NCI-H128 (cell line): ENCODE data around the gene APCDD1L.

Experiments
- DNase-seq: peaks from one replicate; lab custom pipeline; 2025; ENCODE audit not compliant: unreplicated experiment; lab: John Stamatoyannopoulos, UW

APCDD1L gene

DNA sequence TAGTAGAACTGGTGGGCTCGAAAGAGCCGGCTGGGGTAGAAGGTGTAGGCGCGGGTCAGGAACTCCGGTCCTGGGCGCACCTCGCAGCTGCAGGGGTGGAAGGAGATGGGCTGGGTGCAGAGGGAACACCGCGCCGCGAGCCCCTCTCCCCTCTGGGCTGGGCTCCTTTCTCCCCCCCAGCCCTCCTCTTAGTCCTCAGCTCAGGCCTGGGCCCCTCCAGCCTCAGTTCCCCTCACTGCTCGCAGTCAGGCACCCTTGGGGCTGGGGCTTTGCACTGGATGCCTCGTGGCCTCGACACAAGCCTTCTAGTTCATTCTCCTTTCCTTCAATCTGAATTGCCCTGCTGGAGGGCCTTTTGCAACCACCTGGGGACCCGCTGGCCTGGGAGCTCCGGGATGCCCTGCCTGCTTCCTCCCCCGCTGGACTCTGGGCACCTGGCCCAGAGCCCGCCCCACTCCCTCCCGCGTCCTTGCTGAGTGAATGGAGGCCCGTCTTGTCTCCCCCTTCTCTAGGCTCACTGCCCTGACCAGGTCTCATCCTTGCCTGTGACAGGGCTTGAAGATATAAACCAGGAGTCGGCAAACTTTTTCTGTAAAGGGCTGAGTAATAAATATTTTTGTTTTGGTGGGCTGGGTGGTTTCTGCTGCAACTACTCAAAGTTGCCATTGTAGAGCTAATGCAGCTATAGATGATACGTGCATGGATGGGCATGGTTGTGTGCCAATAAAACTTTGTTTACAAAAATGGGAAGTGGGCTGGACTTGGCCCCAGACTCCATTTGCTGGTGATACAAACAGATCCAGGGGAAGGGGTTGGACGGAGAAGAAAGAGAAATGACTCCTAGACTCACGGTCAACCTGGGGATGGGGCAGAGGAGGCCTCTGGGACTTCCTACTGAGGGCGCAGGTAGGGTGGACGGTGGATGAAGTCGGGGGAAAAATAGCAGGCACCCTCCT, 47.3 kb downstream of the APCDD1L start:
- no peak for DNase-seq

DNA sequence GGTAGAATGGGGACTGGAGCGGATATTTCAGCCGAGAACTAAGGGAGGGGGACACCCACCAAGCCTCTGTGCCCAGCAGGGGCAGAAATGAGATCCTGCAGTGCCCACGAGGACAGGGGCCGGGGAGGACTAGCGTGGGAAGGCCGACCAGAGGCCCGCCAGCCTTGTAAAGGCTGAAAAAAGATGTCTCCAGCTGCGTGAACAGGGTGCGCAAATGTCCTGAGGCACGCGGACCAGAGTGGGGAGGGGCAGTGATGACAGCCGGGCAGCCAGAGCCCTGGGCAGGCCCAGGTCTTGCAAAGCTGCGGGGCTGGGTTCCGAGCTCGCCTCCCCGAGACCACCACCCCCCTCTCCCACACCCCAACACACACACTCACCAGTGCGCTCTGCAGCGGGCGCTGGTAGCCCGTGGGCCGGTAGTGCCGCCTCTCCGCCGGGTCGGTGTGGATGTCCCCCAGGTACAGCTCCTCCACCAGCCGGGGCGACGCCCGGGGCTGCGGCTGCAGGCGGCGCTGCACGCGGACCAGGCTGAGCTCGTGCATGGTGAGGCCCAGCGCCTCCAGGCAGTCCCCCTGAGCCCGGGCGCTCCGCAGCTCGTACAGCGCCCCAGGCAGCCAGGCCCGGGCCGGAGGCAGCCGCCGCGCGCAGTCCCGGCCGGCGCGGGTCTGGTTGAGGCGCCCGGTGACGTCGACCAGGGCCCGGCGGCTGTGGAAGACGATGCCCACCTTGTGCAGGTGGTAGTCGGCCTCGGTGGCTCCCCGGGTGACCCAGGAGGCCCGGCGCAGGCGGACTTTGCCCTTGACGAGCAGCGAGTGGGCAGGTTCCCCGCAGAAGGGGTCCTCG, 48.2 kb downstream of the APCDD1L start:
- no peak for DNase-seq

DNA sequence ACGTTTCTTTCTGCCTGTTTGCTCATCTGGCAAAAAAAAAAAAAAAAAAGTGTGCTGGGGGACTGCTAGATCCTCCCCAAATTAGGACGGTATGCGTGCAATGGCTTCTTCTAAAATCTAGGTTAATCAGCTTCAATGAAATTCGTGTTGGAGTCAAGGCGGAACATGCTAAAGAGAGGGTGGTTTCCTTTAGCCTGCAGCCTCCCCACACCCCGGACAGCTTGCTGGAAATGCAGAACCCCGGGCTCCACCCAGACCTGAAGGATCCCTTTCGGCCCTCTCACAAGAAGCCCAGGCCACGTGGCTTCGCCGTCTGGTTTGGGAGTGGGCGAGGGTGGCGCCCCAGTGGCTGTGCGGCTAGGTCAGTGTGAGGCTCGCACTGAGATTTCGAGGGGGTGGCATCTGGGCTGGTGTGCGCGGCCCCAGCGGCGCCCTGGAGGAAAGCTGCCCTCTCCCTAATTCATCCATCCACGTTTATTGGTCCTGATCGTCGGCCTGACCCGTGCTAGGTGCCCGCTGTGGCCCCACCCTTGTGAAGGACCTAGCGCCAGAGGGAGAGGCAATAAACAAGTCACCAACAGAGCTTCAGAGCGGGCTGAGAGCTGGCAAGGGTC, 49.0 kb downstream of the APCDD1L start:
- DNase-seq: no peak

DNA sequence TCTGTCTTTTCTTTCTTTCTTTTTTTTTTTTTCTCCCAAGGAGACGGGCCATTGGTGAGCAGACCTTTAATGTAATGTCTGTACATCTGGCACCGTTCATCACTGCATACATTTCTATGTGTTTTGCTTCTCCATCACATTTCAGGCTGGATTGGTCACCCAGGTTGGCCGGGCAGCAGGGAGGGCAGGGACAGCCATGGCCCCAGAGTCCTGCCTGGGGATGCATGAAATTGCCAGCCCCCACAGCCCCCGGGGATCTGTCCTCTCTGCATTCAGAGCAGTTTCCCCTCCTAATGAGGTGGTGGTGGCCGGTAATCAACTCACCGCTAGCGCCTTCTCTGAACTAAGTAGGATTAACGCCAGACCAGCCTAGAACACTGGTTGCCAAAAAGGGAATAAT, 50.4 kb downstream of the APCDD1L start:
- no peak for DNase-seq

DNA sequence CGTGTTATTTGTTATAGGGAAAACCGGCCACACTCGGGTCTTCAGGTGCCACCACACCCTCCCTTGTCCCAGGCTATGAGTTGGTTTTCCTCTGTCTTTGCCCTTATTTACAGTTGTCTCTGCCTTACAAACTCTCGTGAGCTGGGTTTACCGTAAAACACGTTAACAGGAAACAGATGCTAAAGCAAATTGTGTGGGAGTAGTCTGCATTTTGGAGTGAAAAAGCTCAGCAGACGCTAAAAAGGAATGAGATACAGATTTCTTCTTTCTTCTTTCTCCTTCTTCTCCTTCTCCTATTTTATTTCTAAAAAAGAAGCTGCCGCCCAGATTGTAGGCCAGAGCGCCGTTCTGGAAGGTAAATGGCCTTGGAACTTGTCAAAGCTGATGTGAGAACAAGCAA, 51.9 kb downstream of the APCDD1L start:
- no peak for DNase-seq

DNA sequence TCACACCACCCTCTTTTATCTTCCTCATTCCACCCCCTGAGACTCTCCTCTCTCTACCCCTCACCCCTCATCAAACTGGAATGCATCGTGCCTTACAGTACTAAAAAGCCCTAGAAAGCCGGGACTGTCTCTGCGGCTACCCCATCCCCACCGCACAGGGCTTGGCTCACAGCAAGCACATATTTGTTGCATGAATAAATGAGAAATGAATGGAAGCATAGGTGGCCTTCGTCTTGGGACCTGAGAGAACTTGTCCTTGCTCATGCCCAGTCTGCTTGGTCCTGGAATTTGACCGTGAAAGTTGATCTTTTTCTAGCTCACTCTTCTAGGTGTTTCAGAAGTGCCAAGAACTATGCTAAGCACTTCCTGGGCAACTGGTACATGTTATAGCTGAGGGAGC, 53.3 kb downstream of the APCDD1L start:
- DNase-seq: no peak

DNA sequence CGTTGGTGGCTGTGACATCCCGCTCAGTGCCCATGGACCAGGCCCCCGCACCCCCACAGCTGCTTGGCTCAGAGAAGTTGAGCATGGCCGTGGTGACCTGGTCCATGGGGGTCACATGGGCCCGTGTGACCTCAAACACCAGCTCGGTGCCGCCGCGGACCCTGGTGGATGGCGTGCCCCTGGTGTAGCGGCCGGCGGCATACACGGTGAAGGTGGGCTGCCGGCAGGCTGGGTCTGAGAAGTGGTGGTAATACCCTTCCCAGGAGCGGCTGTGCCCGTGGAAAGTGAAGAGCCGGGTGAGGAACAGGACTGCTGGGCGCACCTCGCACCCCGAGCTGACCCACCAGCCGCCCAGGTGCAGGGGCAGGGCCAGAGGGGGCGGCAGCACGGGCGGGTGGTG, 54.1 kb downstream of the APCDD1L start:
- no peak for DNase-seq

DNA sequence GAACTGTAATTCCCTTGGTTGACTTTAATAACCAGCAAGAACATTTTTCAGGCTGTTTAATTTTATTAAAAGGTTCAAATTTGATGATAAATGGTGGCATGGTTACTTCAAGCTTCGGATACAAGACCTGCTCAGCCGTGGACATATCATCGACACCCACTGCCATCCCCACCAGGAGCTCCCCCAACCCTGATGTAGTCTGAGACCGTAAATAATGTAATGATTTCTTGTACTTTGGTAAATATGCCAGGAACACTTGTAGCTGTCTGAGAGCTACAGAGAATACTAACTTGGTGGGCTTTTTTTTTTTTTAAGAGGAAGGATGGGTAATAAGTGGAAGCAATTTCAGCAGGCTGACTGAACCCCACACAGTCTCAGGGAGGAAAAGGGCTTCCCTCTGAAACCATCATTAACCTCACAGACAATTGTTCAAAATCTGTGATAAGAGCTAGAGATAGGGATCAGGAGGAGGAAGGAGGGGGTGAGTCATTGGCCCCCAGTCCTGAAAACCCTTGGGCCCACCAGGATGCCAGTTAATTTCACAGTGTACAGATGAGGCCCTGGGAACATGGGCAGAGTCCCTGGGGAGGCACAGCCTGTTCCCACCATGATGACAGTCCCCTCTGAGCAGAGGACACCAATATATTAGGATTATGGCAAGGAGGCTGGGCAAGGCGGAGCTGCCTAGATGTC, 56.0 kb downstream of the APCDD1L start:
- no peak for DNase-seq

DNA sequence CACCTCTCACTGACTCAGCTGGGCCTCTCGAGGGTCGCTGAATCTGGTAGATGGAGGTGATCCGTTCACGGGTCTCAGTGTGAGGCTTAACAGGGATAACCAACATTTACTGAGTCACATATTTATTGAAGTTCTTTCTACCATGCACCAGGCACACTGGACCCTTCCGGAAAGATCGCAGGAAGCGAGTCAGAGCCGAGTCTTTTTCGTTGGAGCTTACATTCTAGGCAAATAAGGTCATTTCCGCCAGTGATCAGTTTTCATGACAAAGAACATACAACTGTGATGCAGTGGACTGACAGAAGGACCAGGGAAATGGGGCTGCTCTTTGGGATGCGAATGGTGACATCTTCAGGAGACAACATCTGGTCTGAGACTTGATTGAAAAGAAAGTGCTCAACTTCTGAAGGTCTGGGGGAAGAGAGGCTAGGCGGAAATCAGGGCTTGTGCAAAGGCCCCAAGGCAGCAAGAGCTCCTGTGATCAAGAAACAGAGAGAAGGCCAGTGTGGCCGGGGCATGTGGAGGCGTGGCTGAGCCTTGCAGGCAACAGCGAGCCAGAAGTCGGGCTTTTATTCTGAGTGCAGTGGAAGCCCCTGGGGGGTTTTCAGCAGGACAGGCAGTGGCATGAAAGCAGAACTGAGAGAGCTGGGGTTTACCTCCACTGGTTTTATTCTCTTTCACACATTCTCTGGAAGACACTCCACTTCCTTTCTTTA, 56.7 kb downstream of the APCDD1L start:
- DNase-seq: no peak

DNA sequence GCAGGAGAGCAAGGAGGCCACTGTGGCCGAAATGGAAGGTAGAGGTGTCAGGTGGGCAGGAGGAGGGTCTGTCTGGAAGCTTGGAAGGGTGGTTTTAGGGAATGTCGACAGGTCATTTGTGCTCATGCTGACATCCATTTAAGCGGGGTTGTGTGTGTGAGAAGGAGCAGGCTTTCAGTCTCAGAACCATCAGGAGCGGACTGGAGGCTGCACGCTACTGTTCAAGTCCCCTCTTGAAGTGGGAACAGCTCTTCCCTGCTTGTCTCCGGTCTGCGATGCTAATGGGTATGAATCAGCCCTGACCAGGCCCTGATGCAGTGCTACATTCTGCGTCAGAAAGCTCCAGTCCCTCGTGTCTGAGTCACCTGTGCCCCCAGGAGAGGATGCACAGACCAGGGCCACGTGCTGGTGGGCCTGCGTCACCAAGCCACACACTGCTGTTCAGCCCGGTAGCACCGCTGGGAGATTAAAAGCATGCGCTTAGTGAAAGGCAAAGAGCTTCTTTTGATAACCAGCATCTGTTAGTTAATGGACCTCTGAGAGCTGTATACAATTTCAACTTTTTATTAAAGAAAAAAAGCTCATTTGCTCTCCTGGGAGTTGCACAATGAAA, 58.0 kb downstream of the APCDD1L start:
- peak; percentile 93 for DNase-seq

DNA sequence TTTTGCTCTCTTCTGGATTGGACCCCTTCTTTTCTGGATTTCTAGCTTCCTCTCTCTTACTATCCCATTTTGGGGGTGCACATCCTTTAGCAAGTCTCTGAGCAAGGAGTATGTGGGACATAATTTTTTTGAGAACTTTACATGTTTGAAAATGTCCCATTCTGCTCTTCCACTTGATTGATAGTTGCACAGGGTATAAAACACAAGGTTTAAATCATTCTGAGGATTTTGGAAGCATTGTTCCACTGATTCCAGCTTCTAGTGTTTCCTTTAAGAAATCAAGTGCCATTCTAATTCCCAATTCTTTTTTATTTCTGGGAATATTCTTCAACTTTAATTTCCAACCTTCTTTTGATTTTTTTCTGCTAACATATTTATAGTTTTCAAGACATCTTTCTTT, 60.7 kb downstream of the APCDD1L start:
- DNase-seq: no peak

DNA sequence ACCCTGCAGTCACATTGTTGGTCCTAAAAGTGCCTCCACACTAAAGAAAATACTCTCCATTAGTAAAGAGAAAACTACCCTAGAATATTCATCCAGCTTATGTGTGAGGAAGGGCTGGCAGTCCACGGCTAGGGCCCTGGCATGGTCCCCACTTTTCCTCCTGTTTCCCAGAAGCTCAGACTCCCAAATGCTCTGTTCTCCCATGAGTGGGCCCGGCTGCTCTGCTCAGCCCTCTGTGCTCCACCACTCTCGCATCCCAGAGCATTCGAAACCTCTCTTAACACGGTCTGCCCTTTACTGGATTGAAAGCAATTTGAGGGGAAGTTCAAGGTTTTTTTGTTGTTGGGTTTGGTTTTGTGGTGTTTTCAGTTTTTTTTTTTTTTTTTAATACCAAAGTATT, 61.8 kb downstream of the APCDD1L start:
- no peak for DNase-seq

DNA sequence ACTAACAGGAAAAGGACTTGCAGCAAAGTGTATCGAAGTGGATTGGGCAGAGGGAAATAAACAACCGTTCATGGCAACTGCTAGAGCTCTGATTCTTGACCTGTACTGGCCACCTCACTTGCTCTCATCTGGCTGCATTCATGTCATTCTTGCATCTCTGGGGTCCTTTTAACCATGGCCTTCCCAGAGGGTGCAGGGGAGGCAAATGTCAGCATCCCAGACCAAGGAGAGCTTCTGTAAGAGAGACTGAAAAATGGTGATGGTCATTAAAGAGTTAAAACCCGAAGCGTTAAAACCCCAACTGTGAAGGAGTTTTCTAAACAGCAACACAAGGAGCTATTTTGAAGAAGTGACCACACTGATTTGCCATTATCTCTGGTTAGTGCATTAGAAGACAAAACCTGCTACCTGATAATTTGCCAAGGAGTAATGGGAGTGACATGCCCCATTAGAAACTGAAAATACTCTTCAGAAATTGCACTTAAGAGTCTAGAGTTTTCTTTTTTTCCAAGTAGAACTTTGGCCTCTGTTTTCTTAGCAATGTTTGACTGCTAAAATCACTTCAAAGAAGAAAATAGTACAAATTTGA, 62.4 kb downstream of the APCDD1L start:
- DNase-seq: no peak

DNA sequence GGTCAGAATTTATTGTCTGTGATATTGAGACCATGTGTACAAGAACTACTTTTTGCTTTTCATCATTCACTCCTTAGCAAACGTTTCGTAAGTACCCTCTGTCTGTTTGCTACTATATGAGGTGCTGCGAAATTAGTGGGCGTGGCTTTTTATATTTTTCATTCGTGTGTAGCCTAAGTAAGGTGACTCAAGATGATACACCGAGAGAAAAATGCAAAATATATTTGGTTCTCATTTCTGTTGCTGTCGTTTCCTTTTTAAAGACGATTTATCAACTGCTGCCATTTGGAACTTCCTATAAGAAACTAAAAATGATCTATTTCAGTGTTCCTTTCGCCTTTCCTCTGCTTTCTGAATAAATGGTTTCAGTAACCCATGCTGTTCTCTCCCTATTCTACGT, 64.9 kb downstream of the APCDD1L start:
- no peak for DNase-seq

DNA sequence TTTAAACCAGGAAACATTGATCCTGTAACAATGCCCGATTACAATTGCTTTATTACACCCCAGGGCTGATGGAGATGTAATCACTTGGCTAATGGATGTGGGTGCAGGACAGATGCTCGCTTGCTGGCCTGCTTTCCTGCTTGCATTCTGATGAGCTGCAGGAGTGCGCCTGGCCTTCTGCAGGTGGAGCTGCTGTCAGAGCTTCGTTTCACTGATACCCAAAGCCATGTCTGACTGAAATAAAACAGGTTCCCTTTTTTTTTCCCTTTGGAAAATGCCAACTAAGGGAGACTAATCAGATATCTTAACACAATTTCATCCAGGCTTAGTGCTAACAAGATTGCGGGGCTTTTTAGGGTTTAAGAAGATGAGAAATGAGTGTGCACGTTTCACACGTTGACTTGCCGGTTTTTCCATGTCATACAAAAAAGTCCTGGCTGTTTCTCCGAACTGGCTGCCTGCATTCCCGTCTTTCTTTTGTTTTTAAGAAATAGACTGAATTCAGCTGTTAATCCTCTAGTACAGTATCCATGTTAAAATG, 65.4 kb downstream of the APCDD1L start:
- DNase-seq: no peak

DNA sequence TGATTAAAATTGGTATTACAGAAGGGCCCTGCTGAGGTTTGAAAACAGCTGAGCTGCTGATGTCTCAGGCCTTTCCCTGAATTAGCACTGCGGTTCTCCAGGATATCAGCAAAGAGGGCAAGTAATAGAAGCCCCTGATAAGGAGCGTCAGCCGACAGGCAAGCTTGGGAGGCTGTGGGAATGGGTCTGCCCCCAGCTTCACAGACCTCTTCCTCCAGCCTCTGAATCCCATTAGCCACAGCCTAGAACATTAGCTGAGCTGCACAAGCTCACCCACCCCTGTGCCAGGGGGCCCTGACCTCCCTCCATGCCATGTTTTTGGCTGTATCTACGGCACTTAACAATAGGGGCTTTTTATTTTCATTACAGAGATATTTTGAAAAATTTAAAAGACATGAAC, 66.2 kb downstream of the APCDD1L start:
- DNase-seq: no peak

DNA sequence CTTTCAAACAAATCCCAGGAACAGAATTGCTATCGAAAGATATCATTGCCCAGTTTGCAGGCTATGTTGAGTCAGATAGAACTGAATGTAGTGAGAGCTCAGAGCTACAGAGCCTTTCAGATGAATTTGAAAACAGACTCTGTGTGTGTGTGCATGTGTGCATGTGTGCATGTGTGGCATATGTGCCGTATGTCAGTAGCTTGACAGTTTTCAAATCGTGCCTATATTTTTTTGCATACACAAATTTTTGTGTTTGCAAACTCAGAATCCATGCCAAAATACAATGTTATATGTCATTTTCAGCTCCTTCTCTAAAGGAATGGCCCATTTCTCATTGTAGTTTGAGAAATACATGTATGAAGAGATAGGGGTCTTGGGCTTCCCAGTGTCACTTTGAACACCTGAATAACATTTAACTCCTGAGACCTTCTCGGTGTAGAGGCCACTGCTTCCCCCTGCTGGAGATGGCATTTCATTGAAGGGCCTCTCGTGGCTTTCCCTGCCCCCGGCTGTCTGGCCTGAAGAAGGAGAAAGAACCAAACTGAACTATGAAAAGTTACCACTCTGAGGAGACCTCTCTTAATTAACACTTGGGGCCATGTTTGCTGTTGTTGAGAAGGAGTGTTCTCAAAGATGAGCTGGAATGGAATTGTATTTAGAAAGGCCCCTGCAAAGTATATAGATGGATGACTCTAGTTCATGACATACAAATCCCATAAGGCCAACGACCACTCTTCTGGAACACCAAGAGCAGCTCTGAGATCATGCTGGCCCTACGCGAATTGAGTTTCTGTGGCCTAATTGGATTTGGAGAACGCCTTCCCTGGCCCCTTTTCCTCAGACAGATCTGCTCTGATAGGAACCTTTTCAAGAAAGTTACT, 67.4 kb downstream of the APCDD1L start:
- DNase-seq: peak; percentile 5

DNA sequence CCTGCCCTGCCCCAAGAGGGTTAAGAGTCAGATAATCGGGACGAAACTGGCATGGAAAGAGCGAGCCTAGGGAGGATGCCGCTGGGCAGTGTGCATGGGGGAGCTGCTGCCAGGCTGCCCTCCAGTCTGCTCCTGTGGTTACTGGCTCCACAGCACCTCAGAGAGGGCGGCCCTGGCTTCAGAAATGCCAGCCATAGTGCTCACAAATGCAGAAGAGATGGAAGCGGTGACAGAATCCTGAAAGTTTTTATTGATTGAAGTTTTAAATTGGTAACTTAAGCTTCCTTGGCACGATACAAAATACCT, 68.3 kb downstream of the APCDD1L start:
- DNase-seq: no peak
